Ramos (cell line): ENCODE data around the gene FRAS1.
"Not testable (repeated sequence)": the region's sequence is repeated elsewhere in the genome, so short reads cannot be mapped to it uniquely, and the experiment has no call there.

Experiments
- in situ Hi-C: fragments of 300-500 bp; cut with MboI; formaldehyde crosslinking; loops from one replicate; pipeline ENCODE4 v1.14.3; 2022; ENCODE audit warnings: low sequenced_read_pairs; ENCODE audit not compliant: unreplicated experiment

Gene FRAS1

DNA sequence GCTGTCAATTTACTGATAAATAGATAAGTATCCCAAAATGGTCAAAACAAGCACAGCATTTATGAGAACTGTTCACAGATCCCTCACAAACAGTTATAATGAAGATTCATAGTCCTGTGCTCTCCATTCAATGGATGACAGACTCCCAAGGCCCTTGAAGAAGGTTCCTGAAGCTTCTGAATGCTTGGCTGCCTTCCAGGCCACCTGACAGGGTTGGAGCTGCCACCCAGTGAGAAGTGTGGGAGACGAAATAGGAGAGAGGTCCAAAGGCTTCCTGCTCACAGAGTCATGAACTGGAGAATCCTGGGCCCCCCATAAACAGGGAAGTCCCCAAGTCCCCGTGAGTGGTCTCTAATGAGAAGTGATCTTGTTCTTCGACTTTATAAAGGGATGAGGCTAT, 468.4 kb downstream of the FRAS1 start:
- in situ Hi-C loops = no loop called here

DNA sequence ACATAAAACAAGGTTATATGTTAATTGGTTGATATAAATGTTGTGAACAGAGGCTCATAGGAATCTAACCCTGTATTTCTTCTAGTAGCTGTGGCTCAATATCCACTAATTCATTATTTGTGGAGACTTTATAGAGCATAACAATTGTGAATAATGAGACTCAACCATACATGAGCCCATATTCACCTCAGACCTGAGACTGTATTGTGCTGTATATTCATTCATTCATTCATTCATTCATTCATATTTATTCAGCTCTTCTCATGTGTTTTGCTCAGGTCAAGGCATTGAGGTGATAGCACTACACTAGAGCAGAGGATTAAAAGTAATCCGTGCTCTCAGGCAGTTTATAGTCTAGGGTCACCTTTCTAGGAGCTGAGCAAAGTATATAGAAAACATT, 470.0 kb downstream of the FRAS1 start:
- in situ Hi-C loops = no loop called here

DNA sequence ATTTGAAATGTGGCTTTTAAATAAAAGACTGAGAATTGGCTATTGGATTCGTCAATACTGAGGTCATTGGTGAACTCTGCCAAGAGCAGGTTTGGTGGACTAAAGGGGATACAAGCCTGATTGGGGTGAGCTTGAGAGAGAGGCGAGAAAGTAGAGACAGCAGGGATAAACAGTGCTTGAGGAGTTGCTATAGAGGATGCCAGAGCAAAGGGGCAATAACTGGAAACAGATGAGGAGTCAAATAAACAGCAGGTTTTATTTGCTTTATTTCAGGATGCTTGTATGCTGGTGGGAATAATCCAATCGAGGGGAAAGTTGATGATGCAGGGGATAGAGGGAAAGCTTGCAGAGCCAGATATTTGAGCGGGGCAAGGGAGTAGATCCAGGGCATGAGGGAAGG, 470.4 kb downstream of the FRAS1 start:
- in situ Hi-C loops = no loop called here

DNA sequence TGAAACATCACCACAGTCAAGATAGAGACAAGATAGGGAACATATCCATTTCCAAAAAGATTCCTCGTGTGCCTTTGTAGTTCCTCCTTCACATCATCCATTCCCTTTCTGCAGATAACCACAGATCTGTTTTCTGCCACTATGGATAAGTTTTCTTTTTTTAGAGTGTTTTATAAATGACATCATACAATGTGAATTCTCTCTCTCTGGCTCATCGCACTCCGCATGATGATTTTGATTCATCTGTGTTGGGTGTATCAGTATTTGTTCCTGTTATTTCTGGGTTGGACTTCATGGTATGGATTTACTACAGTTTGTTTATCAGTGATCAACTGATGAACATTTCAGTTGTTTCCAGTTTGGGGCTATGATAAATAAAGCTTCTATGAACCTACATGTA, 471.2 kb downstream of the FRAS1 start:
- in situ Hi-C loops = no loop called here

DNA sequence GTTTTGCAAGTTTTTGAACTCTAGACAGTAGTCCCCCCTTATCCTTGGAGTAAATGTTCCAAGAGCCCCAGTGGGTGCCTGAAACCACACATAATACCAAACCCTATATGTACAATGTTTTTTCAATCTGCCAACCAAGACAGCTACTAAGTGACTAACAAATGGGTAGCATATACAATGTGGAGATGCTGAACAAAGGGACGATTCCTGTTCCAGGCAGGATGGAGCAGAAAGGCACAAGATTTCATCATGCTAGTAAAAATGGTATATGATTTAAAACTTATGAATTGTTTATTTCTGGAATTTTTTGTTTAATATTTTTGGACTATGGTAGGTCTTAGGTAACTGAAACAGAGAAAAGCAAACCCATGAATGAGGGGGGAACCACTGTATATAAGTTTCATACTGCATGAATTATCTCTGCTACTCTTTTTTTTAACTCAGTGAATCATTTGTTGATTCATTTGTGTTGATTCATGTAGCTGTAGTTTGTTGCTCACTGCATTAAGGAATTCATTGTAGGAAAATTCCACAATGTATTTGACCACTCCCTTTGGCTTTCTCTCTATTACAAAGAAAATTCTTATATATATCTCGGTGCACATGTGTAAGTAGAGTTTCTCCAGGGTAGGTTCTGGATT, 472.6 kb downstream of the FRAS1 start:
- in situ Hi-C loops = no loop called here

DNA sequence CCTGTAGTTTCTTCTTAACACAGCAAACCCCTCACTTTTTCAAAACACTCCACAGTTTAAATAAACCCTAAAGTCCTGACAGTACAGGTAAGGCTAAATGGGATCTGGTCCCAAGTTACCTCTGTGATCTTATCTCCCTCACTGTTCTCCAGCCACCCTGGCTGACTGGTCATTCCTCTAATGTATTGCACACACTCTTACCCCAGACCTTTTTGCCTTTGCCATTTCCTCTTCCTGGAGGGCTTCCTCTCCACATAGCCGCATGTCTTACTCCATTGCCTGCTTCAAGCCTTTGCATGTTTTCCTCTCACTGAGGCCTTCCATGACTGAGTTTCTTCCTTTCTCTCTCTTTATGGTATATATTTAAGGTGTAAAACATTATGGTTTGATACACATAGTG, 474.9 kb downstream of the FRAS1 start:
- in situ Hi-C loops = no loop called here

DNA sequence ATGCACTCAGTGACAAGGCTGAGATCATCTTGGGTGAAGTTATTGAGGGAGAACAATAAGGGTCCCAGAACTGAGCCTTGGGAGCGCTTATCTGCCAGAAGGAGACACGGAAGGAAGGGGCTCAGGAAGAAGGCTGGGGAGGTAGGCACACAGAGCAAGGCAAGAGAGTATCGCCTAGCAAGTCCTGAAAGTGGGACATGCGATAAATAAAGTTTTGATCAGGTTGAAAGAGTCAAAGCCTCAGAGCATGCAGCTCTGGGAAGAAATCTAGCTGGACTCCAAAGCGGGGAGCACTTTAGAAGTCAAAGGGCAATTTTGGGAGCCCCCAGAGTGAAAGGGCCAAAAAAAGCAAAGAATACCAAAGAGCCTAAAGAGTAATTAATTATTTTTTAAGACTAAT, 476.7 kb downstream of the FRAS1 start:
- in situ Hi-C loops = no loop called here

DNA sequence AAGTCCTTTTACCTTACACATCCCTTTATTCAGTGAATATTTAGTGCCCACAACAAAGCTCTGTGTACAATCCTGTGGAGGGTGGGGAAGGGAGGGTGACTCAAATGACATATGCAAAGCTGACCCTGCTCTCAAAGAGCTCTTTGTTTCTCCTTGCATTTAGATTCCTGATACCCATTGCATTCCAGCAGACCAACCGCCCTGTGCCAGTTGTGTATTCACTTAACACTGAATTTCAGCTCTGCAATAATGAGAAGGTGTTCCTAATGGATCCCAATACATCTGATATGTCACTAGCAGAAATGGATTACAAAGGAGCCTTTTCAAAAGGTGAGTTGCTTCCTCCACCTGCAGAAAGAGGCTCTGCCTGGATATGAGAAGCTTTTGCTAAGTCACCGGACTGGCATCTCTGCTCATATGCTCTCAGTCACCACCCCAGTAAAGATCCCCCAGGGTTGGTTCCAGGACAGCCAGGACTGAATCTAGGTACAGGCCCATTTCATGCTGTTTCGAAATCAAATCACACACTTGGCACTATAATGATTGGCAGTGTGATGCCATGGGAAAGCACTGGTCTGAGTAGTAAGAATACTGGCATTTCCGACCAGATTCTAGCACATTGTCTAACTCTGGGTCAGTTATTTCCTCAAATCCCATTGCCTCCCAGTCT, 477.3 kb downstream of the FRAS1 start:
- in situ Hi-C loops = no loop called here

DNA sequence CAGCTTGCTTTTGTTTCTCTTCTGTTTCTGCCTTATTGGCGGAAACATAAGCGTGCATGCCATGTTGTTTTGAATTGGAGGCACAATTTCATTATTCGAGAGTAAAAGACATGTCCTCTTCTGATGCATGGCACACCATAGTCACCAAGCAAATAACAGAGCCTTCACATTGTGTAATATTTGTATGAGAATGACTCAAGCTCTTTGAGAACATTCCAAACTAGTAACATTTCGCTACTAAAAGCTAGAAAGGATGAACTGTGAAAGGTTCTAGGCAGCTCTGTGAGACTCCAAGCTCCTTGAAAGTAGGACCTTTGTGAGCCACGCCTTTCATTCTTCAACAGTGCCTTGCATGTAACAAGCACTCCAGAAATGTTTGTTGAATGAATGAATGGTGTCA, 485.2 kb downstream of the FRAS1 start:
- in situ Hi-C loops = no loop called here

DNA sequence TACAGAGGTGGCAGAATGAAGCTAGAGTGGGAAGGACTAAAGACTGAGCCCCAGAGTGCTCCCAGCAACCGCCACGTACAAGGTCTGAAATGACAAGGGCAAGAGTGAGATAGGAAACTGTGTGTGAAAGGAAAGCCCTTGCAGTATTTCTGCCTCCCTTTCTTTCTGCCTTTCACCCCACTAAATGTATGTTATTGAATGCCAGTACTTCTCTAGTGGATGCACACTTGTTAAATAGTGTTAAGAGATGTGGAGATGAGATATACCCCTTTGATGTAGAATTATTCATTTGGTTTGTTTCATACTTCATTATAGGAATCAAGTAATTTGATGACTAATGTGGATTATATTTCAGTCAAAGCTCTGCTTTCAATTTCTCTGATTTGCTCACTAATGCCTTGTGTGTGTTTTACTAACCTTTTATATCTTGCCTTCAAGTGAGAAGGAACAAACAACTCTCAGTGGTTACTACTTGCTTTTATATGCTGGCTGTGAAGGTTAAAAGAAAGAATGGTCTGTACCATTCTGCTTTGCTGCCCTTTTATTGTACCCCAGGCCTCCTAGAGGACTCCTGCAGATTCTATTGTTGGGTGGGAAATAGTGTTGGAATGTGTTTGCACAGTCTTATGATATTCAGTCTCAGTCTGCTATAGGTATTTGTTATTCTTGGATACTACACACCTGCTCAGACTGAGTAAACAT, 486.5 kb downstream of the FRAS1 start:
- in situ Hi-C loops = no loop called here

DNA sequence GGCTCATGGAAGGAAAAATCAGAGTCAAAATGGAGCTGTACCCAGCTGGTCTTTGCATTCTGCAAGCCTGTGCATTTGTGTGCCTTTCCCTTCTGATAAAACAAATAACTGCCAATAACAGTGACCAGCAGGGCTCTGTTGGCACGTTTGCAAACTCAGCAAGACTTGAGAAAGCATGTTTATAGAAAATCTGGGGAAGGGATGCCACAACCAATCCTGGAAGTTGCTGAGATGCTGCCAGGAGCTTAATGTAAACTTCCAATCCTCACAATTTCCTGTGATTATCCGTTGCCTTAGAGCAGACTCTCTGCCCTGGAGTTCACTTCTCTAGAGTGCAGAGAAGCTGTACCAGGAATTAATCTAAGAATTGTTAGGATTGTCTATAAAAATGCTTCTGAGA, 487.6 kb downstream of the FRAS1 start:
- in situ Hi-C loops = no loop called here

DNA sequence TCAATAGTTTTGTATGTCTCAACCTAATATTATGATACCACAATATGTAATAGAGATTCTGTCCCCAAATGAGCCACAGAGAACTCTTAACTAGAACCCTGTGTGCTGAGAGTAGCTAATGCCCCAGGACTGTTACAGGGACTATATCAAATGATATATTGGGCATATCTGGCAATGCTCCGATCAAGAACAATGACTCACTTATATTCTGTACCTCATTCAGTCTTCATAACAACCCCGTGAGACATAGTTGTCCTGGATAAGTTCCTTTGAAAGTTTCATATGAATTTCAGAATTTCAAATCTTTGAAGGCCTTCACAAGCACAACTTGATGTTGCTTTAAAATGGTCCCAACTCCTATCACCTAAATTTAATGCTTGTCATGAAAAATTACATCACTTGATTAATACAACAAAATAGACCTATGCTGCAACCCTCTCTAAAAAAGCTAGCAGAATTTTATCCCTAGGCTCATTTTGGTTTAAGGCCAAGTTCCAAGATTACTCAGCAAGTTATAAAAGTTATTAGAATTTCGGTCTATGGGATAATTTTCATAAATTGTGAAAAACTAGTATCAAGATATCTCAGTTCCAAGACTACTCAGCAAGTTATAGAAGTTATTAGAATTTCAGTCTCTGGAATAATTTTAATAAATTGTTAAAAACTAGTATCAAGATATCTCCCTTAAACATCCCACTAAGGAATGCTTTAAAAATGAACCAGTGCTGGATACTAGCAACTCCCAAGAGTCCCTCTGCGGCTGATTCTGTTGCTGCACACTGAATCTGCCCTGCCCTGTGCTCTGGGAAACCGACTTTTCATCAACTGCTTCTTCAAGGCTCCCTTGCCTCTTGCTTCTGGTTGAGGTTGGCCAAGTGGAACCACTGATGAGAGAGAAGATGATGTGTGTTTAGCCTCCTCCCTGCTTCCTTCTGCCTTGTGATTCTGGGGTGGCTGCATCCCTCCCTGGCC, 488.4 kb downstream of the FRAS1 start:
- in situ Hi-C loops = no loop called here

DNA sequence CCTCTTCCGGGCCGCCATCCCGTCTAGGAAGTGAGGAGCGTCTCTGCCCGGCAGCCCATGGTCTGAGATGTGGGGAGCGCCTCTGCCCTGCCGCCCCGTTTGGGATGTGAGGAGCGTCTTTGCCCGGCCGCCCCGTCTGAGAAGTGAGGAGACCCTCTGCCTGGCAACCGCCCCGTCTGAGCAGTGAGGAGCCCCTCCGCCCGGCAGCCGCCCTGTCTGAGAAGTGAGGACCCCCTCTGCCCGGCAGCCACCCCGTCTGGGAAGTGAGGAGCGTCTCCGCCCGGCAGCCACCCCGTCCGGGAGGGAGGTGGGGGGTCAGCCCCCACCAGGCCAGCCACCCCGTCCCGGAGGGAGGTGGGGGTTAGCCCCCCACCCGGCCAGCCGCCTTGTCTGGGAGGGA, 490.8 kb downstream of the FRAS1 start:
- in situ Hi-C loops = not testable (repeated sequence)

DNA sequence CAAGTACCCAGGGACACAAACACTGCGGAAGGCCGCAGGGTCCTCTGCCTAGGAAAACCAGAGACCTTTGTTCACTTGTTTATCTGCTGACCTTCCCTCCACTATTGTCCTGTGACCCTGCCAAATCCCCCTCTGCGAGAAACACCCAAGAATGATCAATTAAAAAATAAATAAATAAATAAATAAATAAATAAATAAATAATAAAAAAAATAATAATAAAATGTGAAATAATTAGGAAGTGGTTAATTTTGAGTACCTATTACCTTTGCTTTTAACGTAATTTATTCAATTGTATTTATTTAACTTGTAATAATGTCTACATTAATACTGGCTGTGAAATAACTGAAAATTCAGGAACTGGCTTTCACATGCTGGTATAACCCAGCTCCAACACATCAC, 491.8 kb downstream of the FRAS1 start:
- in situ Hi-C loops = not testable (repeated sequence)

DNA sequence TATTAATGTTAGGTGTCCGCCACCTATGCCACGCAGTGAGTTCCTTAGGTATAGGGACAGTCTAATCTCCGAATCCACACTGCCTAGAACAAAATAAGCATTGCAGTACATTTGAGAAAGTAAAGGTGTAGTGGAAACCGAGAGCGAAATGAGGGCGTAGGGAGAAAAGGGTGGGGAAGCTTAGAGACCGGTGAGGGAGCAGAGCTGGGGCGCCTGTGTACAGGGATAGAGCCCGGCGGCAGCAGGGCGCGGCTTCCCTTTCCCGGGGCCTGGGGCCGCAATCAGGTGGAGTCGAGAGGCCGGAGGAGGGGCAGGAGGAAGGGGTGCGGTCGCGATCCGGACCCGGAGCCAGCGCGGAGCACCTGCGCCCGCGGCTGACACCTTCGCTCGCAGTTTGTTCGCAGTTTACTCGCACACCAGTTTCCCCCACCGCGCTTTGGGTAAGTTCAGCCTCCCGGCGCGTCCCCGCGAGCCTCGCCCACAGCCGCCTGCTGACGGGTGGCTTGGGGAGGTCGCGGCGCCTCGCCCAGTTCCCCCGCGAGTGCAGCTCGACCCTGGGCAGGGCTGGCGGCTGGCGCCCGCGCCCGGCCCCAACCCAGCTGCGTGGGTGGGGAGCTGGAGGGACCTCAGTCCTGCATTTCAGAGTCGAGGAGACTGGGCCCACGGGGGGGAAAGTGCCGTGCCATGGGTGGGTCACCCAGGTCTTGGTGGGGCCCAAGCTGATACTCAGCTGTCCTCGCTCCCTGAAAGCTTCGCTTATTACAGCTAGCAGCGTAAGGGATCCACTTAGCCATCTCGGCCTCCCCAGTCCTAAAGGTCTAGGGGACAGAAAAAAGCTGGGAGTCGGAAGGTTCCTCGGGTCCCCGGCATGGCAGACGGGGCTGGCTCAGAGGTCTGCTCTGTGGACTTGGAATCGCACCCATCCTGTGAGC, 494.6 kb downstream of the FRAS1 start, which contains the start of gene ANXA3:
TSS of gene ANXA3 (plus strand) at position 351 of the 932 bp plus-strand sequence. CDS start 2,704 bp downstream, outside the sequence.
- in situ Hi-C loops = no loop called here

DNA sequence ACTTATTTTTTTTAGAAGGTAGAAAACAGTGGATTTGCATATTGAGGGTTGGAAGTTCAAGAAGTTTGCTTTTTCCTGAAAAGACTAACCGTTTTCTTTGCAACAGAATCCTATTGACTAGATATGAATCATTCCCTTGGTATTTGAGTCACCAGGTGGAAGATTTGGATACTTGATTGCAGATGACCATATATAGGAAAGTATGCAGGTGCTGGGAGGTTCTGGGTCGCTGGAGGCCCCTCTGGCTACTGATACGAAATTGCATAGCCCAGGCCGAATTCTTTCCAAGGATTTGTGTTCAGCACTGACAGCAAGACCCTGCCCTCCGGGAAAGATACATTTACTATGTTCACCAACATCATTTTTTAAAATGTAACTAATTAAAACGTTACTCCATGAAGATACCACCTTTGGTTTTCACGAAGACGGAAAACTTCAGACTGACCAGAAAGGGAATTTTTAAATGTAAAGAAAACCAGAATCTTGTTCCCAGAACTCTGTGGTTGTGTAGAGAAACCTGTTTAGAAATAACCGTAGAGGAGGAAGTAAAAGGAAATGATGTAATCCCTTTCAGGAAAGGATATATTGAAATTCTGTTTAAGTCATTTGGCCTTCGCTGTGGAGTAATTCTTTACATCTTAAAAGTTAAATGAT, 495.4 kb downstream of the FRAS1 start:
- in situ Hi-C loops = no loop called here

DNA sequence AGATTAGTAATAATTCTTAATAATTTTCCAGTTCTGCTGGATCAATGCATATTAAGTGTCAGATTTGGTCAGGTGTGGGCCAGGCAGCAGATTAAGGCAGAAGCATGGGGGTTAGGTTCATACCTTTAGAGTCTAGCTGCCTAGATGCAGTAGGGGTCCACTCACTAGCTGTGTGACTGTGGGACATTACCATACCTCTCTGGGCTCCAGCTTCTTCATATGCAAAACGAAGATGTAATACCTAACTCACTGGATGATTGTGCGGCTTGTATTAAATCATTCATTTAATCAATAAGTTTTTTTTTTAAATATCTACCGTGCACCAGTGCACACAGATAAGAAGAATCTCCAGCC, 495.9 kb downstream of the FRAS1 start:
- in situ Hi-C loops = no loop called here

DNA sequence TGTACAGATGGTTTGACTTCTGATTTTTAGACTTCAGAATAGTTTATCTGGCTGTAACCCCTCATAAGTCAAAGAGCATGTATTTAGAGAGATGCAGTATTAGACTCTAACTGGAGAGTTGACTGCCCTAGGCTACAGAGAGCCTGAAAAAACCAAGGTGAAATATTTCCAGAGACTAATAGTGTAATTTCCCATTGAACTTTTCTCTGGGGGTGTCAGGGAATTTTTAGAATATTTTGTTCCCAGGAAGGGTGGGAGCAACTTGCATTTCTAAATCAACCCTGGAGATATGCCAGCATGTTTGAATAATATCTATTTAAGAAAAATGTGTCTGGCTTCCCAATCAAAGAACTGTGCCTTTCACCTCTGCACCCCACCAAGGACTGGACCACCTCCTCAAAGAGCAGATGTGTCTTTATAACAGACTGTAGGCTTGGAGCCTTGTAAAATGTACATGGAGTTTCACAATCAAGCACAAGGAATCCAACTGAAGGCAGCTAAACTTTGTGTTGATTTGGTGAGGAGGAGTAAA, 496.5 kb downstream of the FRAS1 start:
- in situ Hi-C loops = no loop called here

DNA sequence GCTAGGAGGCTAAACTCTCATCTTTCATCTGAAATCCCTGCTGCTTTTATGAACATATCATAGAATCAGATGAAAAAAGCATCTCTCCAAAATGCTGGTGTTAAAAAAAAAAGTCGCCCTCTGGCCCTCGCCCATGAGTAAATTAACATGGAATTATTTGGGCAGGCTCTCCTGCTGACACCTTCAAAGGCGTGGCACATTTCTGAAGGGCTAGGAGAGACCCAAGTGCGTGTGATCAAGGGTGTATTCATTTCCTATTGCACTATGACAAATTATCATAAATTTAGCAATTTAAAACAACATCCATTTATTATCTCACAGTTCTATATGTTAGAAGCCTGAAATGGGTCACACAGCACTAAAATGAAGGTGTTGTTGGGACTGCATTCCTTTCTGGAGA, 499.5 kb downstream of the FRAS1 start:
- in situ Hi-C loops = no loop called here
